ENCODE data around the gene TGM2.

The TGM2 gene

DNA sequence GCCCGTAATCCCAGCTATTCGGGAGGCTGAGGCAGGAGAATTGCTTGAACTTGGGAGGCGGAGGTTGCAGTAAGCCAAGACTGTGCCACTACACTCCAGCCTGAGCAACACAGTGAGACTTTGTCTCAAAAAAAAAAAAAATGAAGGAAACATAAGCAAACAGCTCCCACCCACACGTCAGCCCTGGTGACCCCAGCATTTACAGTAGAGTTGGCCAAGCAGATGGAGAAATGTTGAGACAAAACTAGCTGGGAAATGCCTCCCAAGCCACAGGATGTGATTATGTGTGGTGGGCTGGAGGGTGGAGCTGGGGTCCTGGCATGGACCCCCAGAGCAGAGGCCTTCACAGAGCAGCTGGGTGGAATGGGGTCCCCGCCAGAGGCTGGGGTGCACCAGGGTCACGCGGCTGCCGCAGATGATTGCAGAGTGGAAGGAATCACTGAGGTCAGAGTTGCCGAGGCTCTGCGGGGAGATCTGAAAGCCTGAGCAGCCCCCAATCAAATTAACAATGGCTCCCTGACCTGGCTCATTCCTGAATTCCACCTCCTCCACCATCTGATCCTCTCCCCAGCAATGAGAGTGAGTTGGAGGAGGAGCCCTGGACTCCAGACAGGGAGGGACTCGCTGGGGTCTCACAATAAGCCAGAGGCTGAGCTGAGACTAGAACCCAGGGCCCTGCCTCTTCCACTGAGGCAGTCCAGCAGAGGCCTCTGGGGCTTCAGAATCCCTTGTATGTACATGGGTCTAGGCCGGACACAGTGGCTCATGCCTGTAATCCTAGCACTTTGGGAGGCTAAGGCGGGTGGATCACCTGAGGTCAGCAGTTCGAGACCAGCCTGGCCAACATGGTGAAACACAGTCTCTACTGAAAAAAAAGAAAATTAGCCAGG is 34.7 kb upstream of the TGM2 start:
- no peak for DNase-seq

DNA sequence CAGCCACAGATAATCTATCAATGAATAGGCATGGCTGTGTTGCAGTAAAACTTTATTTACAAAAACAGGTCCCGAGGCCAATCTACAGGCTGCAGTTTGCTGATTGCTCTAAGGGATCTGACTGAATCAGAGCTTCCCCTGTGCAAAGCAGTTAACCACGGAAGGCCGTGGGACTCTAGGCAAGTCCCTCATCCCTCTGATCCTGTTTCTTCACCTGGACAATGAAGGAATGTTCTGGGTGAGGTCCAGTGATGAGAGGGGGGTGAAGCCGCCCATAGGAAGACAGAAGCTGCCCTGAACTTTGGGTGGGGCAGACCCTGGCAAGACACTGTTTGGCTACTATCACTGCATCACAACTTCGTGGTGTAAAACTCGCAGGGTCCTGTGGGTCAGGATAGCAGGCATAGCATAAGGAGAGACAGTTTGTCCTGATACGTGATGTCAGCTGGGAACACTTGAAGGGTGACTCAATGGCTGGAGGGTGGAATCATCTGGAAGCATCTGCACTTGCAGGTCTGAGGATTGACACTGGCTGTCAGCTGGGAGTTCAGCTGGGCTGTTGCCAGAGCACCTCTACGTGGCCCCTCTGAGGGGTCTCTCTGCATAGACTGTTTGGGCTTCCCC is 33.3 kb upstream of the TGM2 start:
- H3K9me3 ChIP-seq (replicated peaks; ENCODE audit: insufficient read depth, low read length), result no peaks in the 10 kb centered on the region
- H3F3A ChIP-seq (ENCODE audit: insufficient read depth, low read length), result no peaks in the 10 kb centered on the region
- TF ChIP-seq EZH2 (optimal IDR thresholded peaks at IDR 0.05; ENCODE audit: low read depth, low read length) (no peak), EZH2phosphoT487 (IDR thresholded peaks at IDR 0.05; ENCODE audit: low read length) (no peak)
- TF ChIP-seq, protein P1, sequence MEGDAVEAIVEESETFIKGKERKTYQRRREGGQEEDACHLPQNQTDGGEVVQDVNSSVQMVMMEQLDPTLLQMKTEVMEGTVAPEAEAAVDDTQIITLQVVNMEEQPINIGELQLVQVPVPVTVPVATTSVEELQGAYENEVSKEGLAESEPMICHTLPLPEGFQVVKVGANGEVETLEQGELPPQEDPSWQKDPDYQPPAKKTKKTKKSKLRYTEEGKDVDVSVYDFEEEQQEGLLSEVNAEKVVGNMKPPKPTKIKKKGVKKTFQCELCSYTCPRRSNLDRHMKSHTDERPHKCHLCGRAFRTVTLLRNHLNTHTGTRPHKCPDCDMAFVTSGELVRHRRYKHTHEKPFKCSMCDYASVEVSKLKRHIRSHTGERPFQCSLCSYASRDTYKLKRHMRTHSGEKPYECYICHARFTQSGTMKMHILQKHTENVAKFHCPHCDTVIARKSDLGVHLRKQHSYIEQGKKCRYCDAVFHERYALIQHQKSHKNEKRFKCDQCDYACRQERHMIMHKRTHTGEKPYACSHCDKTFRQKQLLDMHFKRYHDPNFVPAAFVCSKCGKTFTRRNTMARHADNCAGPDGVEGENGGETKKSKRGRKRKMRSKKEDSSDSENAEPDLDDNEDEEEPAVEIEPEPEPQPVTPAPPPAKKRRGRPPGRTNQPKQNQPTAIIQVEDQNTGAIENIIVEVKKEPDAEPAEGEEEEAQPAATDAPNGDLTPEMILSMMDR (IDR thresholded peaks at IDR 0.05; ENCODE audit: low read length), result no peak
- no peaks in the 10 kb centered on the region for H3K79me2 ChIP-seq (ENCODE audit: low read length)
- no peak overlapping the region for H3K27ac ChIP-seq (ENCODE audit: low read length)
- no peaks in the 10 kb centered on the region for H3K4me1 ChIP-seq (ENCODE audit: low read length)
- H3K4me2 ChIP-seq (ENCODE audit: low read depth, low read length), result no peak overlapping the region
- no peak overlapping the region for H2AFZ ChIP-seq (ENCODE audit: low read length)
- no peaks in the 10 kb centered on the region for H3K27me3 ChIP-seq (replicated peaks; ENCODE audit: insufficient read depth, low read length)
- no peak for DNase-seq
- H3K9ac ChIP-seq (ENCODE audit: low read length), result no peak overlapping the region
- H3K4me3 ChIP-seq (ENCODE audit: low read length), result no peak overlapping the region
- H3K9me2 ChIP-seq (replicated peaks; ENCODE audit: insufficient read depth, low read length), result no peaks in the 10 kb centered on the region
- H4K20me1 ChIP-seq (ENCODE audit: insufficient read depth, low read length), result no peaks in the 10 kb centered on the region
- no peaks in the 10 kb centered on the region for H3K36me3 ChIP-seq (replicated peaks; ENCODE audit: insufficient read depth, low read length)

More for the DNA sequence above, 34.7 kb upstream of the TGM2 start:
- H2AFZ ChIP-seq (ENCODE audit: low read length), result no peak overlapping the region
- no peaks in the 10 kb centered on the region for H3K4me1 ChIP-seq (ENCODE audit: low read length)
- H3K9ac ChIP-seq (ENCODE audit: low read length), result no peak overlapping the region
- H3K36me3 ChIP-seq (replicated peaks; ENCODE audit: insufficient read depth, low read length), result no peaks in the 10 kb centered on the region
- no peaks in the 10 kb centered on the region for H3K27me3 ChIP-seq (replicated peaks; ENCODE audit: insufficient read depth, low read length)
- no peak for TF ChIP-seq EZH2phosphoT487 (IDR thresholded peaks at IDR 0.05; ENCODE audit: low read length)
- TF ChIP-seq EZH2 (optimal IDR thresholded peaks at IDR 0.05; ENCODE audit: low read depth, low read length), result no peak
- TF ChIP-seq, protein P1 (IDR thresholded peaks at IDR 0.05; ENCODE audit: low read length), result no peak
- no peak overlapping the region for H3K4me3 ChIP-seq (ENCODE audit: low read length)
- H3K9me2 ChIP-seq (replicated peaks; ENCODE audit: insufficient read depth, low read length), result no peaks in the 10 kb centered on the region
- no peaks in the 10 kb centered on the region for H3K79me2 ChIP-seq (ENCODE audit: low read length)
- no peaks in the 10 kb centered on the region for H4K20me1 ChIP-seq (ENCODE audit: insufficient read depth, low read length)
- H3K4me2 ChIP-seq (ENCODE audit: low read depth, low read length), result no peak overlapping the region
- no peak overlapping the region for H3K27ac ChIP-seq (ENCODE audit: low read length)
- no peaks in the 10 kb centered on the region for H3F3A ChIP-seq (ENCODE audit: insufficient read depth, low read length)
- H3K9me3 ChIP-seq (replicated peaks; ENCODE audit: insufficient read depth, low read length), result no peaks in the 10 kb centered on the region

DNA sequence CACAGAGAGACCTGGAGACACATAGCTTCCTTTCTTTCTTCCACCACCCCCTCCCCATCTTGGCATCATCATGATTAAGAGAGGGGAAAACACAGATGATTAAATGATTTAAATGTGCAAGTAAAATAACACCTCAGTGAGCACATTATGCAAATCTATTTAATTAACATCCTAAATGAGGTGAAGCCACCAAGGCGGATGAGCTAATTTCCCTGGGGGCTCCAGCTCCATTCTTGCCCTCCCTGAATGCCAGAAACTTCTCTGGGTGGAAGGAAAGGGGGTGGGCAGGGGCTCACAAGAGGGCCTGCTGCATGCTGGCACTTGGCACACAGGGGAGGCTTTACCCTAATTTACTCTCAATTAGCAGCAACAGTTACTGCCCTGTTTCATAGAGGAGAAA is 32.5 kb upstream of the TGM2 start:
- no peak for DNase-seq
- Histone ChIP-seq H3K4me1 (ENCODE audit: low read length) (no peaks in the 10 kb centered on the region), H2AFZ (ENCODE audit: low read length) (no peak overlapping the region), H3K9me2 (replicated peaks; ENCODE audit: insufficient read depth, low read length) (no peaks in the 10 kb centered on the region), H4K20me1 (ENCODE audit: insufficient read depth, low read length) (no peaks in the 10 kb centered on the region), H3K27me3 (replicated peaks; ENCODE audit: insufficient read depth, low read length) (no peaks in the 10 kb centered on the region), H3K4me3 (ENCODE audit: low read length) (no peak overlapping the region), H3K79me2 (ENCODE audit: low read length) (no peaks in the 10 kb centered on the region), H3K4me2 (ENCODE audit: low read depth, low read length) (no peak overlapping the region), H3K9ac (ENCODE audit: low read length) (no peak overlapping the region), H3K27ac (ENCODE audit: low read length) (no peak overlapping the region), H3K36me3 (replicated peaks; ENCODE audit: insufficient read depth, low read length) (no peaks in the 10 kb centered on the region), H3K9me3 (replicated peaks; ENCODE audit: insufficient read depth, low read length) (no peaks in the 10 kb centered on the region), H3F3A (ENCODE audit: insufficient read depth, low read length) (no peaks in the 10 kb centered on the region)
- no peak for TF ChIP-seq EZH2 (optimal IDR thresholded peaks at IDR 0.05; ENCODE audit: low read depth, low read length)
- TF ChIP-seq EZH2phosphoT487 (IDR thresholded peaks at IDR 0.05; ENCODE audit: low read length), result no peak
- TF ChIP-seq, protein P1 (IDR thresholded peaks at IDR 0.05; ENCODE audit: low read length), result no peak
